HG03095 (cell line): ENCODE measurements around the gene OR2D2.
"Not testable (repeated sequence)": the region's sequence is repeated elsewhere in the genome, so short reads cannot be mapped to it uniquely, and the experiment has no call there.

Source experiments
- ATAC-seq: cut with Tn5 transposase; IDR thresholded peaks from one replicate; pipeline ENCODE4 v1.9.1; 2021; ENCODE audit warnings: moderate library complexity; ENCODE audit not compliant: unreplicated experiment

The OR2D2 gene

GRCh38 chr11:6887711-6888110 lies 4.6 kb downstream of the OR2D2 start:
- ATAC-seq, result not testable (repeated sequence)

- no peak for ATAC-seq
Measured at GRCh38 chr11:6882751-6883150, 9.5 kb downstream of the OR2D2 start.

GRCh38 chr11:6876914-6877313 lies 15.4 kb downstream of the OR2D2 start:
- no peak for ATAC-seq

- no peak for ATAC-seq
Measured at GRCh38 chr11:6876325-6876724, 16.0 kb downstream of the OR2D2 start, which contains the start of gene OR10A4. OR10A4 (plus strand) TSS chr11:6876625; CDS start chr11:6876648, 23 bp downstream.

GRCh38 chr11:6875761-6876160 lies 16.5 kb downstream of the OR2D2 start:
- no peak for ATAC-seq

GRCh38 chr11:6871278-6871677 lies 21.0 kb downstream of the OR2D2 start:
- no peak for ATAC-seq

- no peak for ATAC-seq
Measured at GRCh38 chr11:6864438-6864837, 27.9 kb downstream of the OR2D2 start.

GRCh38 chr11:6862961-6863360 lies 29.3 kb downstream of the OR2D2 start, which contains the start of gene OR10A2:
OR10A2 (plus strand) TSS chr11:6863057; CDS start chr11:6869755, 6,698 bp downstream.
- ATAC-seq, result no peak

GRCh38 chr11:6856871-6857270 lies 35.4 kb downstream of the OR2D2 start:
- ATAC-seq, result no peak

GRCh38 chr11:6855971-6856541 lies 36.2 kb downstream of the OR2D2 start:
- ATAC-seq, result no peak

- ATAC-seq, result not testable (repeated sequence)
Measured at GRCh38 chr11:6854801-6855200, 37.5 kb downstream of the OR2D2 start.

- no peak for ATAC-seq
Measured at GRCh38 chr11:6850526-6850925, 41.8 kb downstream of the OR2D2 start.

- ATAC-seq, result no peak
Measured at GRCh38 chr11:6845383-6845782, 46.9 kb downstream of the OR2D2 start, which contains the start of gene OR10A5. OR10A5 (plus strand) TSS chr11:6845683; CDS start chr11:6845683, 0 bp downstream.

- ATAC-seq, result no peak
Measured at GRCh38 chr11:6844356-6844755, 47.9 kb downstream of the OR2D2 start.

GRCh38 chr11:6843670-6844069 lies 48.6 kb downstream of the OR2D2 start:
- no peak for ATAC-seq

GRCh38 chr11:6841694-6842093 lies 50.6 kb downstream of the OR2D2 start:
- peak; percentile 68 for ATAC-seq
